ENCODE data around the gene BFSP2.

BFSP2 gene

DNA sequence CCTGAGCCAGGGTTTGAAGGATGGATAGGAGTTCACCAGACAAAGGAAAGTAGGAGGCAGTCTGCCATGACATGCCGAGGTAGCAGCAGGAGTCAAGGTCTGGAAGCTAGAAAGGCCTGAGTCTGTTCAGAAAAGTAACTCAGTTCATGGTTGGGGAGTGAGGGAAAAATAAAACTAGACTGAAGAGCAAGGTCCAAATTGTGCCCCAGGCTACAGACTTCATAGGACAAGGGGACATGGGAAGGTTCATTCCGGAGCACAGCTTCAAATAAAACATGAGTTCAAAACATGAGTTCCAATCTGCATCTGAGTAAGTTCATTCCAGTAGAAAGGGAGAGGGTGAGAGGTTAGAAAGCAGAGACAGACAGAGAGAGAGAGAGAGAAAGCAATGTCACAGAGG lies 39.7 kb downstream of the BFSP2 start:
- H3K27me3 ChIP-seq: no peaks in the 10 kb centered on the region
- TF ChIP-seq, protein P1, sequence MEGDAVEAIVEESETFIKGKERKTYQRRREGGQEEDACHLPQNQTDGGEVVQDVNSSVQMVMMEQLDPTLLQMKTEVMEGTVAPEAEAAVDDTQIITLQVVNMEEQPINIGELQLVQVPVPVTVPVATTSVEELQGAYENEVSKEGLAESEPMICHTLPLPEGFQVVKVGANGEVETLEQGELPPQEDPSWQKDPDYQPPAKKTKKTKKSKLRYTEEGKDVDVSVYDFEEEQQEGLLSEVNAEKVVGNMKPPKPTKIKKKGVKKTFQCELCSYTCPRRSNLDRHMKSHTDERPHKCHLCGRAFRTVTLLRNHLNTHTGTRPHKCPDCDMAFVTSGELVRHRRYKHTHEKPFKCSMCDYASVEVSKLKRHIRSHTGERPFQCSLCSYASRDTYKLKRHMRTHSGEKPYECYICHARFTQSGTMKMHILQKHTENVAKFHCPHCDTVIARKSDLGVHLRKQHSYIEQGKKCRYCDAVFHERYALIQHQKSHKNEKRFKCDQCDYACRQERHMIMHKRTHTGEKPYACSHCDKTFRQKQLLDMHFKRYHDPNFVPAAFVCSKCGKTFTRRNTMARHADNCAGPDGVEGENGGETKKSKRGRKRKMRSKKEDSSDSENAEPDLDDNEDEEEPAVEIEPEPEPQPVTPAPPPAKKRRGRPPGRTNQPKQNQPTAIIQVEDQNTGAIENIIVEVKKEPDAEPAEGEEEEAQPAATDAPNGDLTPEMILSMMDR (IDR thresholded peaks at IDR 0.05): no peak
- no peak overlapping the region for H3K4me3 ChIP-seq (ENCODE audit: low read depth in 1 of 2, low read length in 1 of 2)
- no peaks in the 10 kb centered on the region for H3K9me3 ChIP-seq
- H3K27ac ChIP-seq: no peak overlapping the region
- no peaks in the 10 kb centered on the region for H3K36me3 ChIP-seq
- H3K4me1 ChIP-seq (ENCODE audit: control insufficient read depth in 1 of 2, insufficient read depth in 1 of 2, low read depth in 1 of 2, low read length in 1 of 2): peaks cover 0 to 12% of the 10 kb centered on the region in 2 experiments

DNA sequence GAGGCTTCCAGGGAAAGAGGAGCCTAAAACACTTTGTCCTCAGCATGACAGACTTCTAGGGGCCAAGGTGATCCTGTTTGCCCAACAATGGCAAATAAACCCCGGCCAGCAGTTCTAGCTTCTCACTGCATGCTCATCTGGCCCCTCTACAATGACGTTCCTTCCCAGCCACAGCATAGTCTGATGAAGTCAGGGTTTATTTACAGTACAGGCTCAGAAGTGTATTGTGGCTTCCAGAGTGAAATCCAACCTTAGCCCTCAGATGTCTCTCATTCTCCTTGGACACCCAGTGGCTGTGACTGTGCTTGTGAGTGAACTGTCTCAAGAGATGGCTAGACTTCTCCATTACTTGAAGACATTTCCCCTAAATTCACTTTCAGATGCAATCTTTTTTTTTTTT lies 40.8 kb downstream of the BFSP2 start:
- H3K27me3 ChIP-seq: no peaks in the 10 kb centered on the region
- no peaks in the 10 kb centered on the region for H3K9me3 ChIP-seq
- no peak overlapping the region for H3K27ac ChIP-seq
- H3K4me1 ChIP-seq (ENCODE audit: control insufficient read depth in 1 of 2, insufficient read depth in 1 of 2, low read depth in 1 of 2, low read length in 1 of 2): peaks cover 0 to 12% of the 10 kb centered on the region in 2 experiments
- H3K36me3 ChIP-seq: no peaks in the 10 kb centered on the region
- TF ChIP-seq, protein P1 (IDR thresholded peaks at IDR 0.05): no peak
- no peak overlapping the region for H3K4me3 ChIP-seq (ENCODE audit: low read depth in 1 of 2, low read length in 1 of 2)

DNA sequence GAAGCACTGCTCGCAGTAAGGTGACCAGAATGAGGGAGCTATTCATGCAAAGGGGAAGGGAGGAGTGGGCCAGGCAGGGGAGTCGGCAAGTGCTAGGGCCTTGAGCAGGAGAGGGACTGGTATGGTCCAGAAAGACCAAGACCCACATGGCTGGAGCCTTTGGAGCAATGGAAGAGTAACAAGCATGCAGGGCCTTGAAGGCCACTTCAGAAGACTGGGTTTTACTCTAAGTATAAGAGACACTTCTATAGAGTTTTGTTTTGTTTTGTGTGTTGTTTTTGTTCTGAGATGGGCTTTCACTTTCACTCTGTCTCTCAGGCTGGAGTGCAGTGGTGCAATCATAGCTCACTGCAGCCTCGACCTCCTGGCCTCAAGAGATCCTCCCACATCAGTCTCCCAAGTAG lies 42.0 kb downstream of the BFSP2 start:
- TF ChIP-seq, protein P1 (IDR thresholded peaks at IDR 0.05): no peak
- H3K4me1 ChIP-seq (ENCODE audit: control insufficient read depth in 1 of 2, insufficient read depth in 1 of 2, low read depth in 1 of 2, low read length in 1 of 2): peaks cover 0 to 12% of the 10 kb centered on the region in 2 experiments
- H3K27ac ChIP-seq: peak overlapping the region; percentile 72
- H3K27me3 ChIP-seq: no peaks in the 10 kb centered on the region
- peak overlapping the region in 1 of 2 experiments; percentile 20 for H3K4me3 ChIP-seq (ENCODE audit: low read depth in 1 of 2, low read length in 1 of 2)
- H3K9me3 ChIP-seq: no peaks in the 10 kb centered on the region
- no peaks in the 10 kb centered on the region for H3K36me3 ChIP-seq

DNA sequence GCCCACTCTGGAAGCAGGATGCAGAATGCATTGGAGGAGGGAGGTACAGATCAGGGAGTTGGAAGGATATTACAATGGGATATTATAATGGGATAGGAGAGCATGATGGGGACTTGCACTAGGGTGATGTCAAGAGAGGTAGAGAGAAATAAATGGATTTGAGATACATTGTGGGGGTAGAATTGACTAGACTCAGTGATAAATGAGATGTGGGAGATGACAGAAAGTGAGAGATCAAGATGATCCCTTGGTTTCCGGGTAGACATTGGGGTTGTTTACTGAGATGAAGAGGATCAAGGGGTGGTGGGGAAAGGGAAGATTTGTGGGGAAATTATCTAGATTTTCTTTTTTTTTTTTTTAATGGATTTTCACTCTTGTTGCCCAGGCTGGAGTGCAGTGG lies 42.7 kb downstream of the BFSP2 start:
- no peak overlapping the region for H3K4me3 ChIP-seq (ENCODE audit: low read depth in 1 of 2, low read length in 1 of 2)
- H3K36me3 ChIP-seq: no peaks in the 10 kb centered on the region
- H3K9me3 ChIP-seq: no peaks in the 10 kb centered on the region
- no peaks in the 10 kb centered on the region for H3K27me3 ChIP-seq
- TF ChIP-seq, protein P1 (IDR thresholded peaks at IDR 0.05): no peak
- no peak overlapping the region for H3K27ac ChIP-seq
- H3K4me1 ChIP-seq (ENCODE audit: control insufficient read depth in 1 of 2, insufficient read depth in 1 of 2, low read depth in 1 of 2, low read length in 1 of 2): peaks cover 0 to 12% of the 10 kb centered on the region in 2 experiments

DNA sequence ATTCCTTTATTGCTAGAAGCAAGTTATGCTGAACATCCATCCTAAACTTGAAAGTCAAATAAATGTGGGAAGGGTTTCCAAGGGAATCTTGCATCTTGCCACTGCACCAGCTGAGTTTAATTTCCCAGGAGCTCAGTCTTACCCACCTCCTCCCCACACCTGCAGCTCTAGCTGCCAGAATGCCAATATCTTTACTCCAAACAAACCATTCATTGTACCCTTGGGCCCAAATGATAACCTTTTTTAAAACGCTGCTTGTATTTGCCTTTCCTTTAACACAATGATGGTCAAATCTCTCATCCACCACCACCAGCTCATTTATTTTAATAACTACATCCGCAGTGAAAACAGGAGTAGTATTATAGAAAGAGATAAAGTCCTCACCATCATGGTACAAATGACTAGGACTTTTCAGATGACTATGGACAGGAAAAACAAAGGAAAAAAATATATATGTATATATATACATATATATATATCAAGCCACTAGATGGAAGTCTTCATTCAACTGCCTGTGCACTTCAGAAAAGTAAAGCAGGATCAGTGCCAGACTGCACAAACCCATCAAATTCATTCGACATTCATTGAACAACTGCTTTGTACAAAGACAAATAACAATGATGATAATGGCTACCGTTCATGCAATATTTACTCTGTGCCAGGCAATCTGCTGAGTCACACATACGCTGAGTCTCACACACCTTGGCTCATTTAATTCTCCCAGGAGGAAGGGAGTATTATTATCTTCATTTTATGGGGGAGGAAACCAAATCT lies 44.0 kb downstream of the BFSP2 start:
- H3K4me1 ChIP-seq (ENCODE audit: control insufficient read depth in 1 of 2, insufficient read depth in 1 of 2, low read depth in 1 of 2, low read length in 1 of 2): peaks cover 0 to 12% of the 10 kb centered on the region in 2 experiments
- H3K9me3 ChIP-seq: no peaks in the 10 kb centered on the region
- no peaks in the 10 kb centered on the region for H3K36me3 ChIP-seq
- no peak overlapping the region for H3K4me3 ChIP-seq (ENCODE audit: low read depth in 1 of 2, low read length in 1 of 2)
- no peaks in the 10 kb centered on the region for H3K27me3 ChIP-seq
- no peak overlapping the region for H3K27ac ChIP-seq
- TF ChIP-seq, protein P1 (IDR thresholded peaks at IDR 0.05): no peak

Data from neutrophil (primary cell).